Posterior vena cava (tissue), 2 donors: ENCODE data around the gene NOC2L. TPM values are rescaled to one million over a fixed set of nuclear protein-coding genes. Genes with fewer than 3 reads are reported as not detected.

ENCODE experiments used
- DNase-seq: peaks from one replicate; pipeline ENCODE4 v3.0.0-alpha.2; 2020; ENCODE audit warnings: low spot score
- intact Hi-C, 2 donors: fragments of 100-400 bp; cut with DNase I; formaldehyde crosslinking; loops; one replicate each; pipeline versions ENCODE4 v1.14.1 to v1.14.2; 2022 to 2023
- total RNA-seq, 2 donors: library from RNA; stranded (reverse); fragmentation: NEBNext Ultra II Directional; extraction: Animal tissue kit (Norgen Biotek cat#: 25700); gene quantifications; one replicate each; pipeline ENCODE4 v1.2.1, GENCODE V29; 2021
- donor health status: DM: yes; HTN: yes; CAD: no.
- donor health status: DM: yes; HTN: yes; CAD: no.

The NOC2L gene
- total RNA-seq, 2 donors from 2014 or later, result 42.8 to 44.5 TPM

DNA sequence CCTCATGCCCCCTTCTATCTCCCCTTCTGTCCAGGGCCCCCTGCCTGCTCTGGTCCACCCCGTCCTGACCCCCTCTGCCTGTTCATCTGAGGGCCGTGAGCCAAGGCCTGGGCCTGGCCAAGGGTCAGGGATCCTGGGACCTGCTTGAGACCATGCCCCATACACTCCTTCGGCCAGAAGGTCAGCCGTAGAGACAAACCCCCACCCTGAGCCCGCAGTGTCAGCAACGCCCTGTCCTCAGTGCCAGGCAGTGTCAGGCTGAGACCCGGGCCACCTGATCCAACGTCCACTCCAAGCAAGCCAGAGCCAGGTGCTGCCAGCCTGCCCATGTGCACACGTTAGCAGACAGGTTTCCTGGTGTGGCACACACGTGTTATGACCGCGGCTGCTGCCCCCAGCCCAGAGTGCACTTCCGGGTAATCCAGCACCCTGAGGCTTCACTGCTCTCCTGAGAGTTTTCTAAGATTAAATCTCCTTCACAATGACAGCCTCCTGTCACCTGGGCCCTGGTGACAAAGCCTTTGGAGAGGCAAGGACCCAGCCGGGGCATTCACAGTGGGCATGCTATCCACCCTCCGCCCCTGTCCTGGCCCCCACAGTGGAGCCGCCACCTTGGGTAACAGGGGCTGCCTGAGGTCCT lies 45.4 kb downstream of the NOC2L start:
- peak; percentile 67 for DNase-seq
- intact Hi-C loops, result no loop called here

DNA sequence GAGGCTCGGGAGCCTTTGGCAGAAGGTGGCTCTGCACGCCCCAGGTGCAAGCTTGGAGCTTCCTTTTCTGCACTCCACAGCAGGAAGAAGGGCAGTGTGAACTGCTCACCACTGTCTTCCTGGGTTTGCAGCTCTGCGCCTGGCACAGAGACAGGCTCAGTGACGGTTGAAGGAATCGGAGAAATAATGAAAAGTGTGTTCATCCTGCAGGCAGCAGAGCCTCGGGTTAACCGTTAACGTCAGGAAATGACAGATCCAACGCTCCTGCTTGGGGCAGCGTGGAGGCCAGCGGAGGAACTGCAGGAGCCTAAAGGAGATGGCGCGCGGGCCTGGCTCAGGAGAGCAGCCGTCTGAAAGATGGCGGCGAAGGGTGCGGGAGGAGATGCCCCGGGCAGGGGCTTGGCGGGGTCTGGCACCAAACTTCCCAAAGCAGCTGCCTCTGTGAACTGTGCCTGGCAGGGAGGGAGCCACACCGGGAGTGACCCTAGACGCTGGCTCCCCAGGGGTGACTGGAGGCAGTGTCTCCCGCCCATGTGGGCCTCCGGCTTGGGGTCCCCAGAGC lies 46.2 kb downstream of the NOC2L start:
- intact Hi-C loops, result no loop called here
- peak; percentile 75 for DNase-seq

DNA sequence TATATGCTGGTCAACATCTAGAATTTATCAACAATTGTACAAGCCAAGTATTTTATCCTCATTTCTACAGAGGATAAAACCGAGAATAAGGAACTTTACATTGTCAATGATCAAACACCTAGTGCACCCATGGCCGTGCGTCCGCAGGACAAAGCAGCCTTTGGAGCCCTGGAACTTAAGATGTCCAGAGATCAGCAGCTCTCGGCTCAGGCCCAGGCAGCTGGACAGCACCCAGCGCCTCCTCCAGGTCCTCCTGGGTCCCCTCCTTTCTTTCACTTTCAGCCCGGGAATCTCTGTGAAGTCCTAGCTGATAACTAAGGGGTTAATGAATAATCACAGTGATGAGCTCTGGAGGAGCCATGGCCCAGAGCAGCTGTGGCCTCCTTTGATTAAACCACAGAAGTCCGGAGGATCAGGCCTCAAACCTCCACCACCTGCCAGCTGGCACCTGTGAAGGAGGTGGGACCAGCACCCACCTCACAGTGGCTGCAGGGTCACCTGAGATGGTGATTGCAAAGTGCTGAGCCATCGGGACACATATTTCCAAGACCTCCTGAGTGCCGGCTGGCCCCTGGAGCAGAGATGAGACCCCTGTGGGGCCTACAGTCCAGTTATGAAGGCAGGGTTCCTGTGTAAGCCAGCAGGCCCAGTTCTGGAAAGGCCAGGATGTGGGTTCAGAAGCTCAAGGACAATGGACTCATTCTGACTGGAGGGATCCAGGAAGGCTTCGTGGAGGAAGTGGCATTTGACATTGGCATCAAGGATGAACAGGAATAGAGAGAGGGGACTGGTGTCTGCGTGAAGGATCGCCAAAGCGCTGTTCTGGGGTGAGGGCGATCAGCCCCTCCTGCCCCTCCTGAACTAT lies 46.9 kb downstream of the NOC2L start:
- intact Hi-C loops, result no loop called here
- peak; percentile 51 for DNase-seq

- intact Hi-C loops, result no loop called here
- peak; percentile 70 for DNase-seq
These were observed 48.0 kb downstream of the NOC2L start for GRCh38 chr1:910881-911721.

- intact Hi-C loops, result no loop called here
- peak; percentile 78 for DNase-seq
These were observed 48.7 kb downstream of the NOC2L start for GRCh38 chr1:910311-910880.

GRCh38 chr1:909861-910310 lies 49.2 kb downstream of the NOC2L start:
- DNase-seq, result peak; percentile 70
- intact Hi-C loops, result no loop called here

DNA sequence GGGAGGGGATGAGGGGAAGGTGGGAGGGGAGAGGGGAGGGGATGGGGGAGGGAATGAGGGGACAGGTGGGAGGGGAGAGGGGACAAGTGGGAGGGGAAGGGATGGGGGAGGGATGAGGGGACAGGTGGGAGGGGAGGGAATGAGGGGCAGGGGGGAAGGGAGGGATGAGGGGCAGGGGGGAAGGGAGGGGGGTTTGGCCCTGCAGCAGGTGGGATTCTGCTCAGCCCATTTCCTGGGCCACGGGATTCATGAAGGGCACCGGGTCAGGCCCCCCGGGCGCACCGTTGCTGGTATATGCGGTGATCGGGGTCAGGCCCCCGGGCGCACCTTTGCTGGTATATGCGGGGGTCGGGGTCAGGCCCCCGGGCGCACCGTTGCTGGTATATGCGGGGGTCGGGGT lies 50.4 kb downstream of the NOC2L start:
- intact Hi-C loops, result no loop called here
- DNase-seq, result no peak

- peak; percentile 68 for DNase-seq
- intact Hi-C loops, result no loop called here
These were observed 51.2 kb downstream of the NOC2L start for GRCh38 chr1:907611-908451.

- intact Hi-C loops, result no loop called here
- DNase-seq, result peak; percentile 86
These were observed 52.2 kb downstream of the NOC2L start for GRCh38 chr1:906600-907420.

DNA sequence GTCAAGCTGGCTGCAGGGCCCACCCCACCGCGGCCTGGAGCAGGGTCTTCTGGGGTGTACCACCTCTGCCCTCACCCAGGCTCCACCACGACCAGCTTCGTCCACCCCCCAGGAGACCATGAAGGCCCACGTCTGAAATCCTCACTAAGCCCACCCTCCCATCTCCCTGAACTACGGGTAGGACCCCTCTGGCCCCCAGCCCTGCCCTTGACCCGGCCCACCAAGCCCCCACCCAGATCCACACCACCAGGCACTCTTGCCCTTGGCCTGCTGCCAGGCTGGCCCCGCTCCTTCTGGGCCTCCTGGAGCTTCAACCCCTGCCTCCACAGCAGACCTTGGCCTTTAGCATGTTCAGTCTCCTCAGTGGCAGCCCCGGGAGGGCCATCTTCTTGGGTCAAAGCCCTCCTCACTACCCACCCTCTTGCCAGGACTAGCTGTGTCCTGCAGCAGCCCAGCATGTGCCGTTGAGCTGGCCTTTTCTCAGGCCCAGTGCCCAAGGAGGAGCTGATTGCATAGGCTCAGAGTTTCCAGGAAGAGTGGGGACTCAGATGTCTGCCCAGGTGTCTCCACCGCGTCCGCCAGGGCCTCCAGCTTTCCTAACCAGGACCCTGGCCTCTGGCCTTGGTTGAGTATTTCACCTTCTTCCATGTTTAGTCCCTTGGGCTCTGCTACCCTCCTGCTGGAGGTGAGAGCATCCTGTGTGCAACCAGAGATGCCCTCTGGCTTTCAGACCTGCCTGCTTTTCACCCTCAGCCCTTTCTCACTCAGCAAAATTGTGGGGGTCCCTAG lies 53.1 kb downstream of the NOC2L start:
- intact Hi-C loops, result no loop called here
- peak; percentile 83 for DNase-seq

DNA sequence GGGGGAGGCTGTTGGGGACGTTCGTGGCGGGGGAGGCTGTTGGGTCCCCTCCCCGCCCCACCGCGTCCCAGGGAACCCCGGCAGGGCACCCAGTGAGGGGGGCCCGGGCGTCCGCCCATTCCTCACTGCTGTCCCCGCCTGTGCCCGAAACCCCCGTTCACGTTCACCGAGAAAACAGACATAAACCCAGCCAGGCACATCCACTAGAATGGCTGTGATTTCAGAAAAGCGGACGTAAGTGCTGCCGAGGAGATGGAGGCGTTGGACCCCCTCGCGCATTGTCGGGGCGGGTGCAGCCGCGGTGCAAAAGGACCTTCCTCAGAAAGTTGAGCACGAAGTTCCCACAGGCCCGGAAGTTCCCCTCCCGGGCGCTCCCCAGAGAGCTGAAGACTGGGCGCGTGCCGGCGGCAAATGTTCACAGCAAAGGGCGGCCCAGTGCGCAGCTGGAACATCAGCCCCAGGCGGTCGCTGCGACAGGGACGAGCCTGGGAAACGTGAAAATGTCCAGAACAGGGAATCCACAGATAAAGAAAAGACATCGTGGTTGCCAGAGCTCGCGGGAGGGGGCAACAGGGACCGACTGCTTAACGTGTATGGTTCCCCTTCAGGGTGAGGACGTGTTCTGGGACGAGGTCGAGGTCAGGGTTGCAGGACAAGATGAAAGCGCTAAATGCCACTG lies 53.8 kb downstream of the NOC2L start:
- DNase-seq, result peak; percentile 90
- intact Hi-C loops, result no loop called here

- peak; percentile 96 for DNase-seq
- intact Hi-C loops, result no loop called here
These were observed 54.6 kb downstream of the NOC2L start for GRCh38 chr1:904310-904950.

GRCh38 chr1:903721-904271 lies 55.3 kb downstream of the NOC2L start:
- DNase-seq, result peak; percentile 81
- intact Hi-C loops, result no loop called here

DNA sequence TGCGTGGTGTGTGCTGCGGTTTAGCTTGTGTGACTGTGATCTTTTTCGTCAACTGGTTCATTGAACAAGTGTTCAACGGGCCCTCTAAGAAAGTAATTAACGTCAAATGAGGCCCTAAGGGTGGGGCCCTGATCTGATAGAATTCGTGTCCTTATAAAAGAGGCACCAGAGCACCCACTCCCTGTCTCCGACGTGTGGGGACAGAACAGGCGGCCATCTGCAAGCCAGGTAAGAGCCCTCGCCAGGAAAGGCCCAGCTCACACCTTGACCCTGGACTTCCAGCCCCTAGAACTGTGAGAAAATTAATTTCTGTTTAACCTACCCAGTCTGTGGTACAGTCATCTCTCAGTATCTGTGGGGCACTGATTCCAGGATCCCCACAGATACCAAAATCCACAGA lies 55.8 kb downstream of the NOC2L start:
- intact Hi-C loops, result no loop called here
- DNase-seq, result no peak

DNA sequence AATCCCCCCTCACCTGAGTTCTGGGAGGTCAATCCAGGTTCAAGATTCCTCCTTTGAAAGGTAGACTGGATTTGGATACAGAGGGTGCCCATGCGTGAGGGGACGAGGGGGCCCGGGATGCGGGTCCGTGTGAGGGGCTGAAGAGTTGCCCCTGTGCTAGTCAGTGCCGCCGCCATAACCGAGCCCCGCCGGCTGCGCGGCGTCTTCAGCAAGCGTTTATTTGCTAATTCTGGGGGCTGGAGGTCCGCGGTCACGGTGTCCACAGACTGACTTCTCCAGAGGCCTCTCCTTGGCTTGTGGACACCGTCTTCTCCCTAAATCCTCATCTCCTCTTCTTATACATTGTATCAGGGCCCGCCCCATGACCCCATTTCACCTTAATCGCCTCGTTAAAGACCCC lies 56.3 kb downstream of the NOC2L start:
- intact Hi-C loops, result no loop called here
- no peak for DNase-seq
